Cardiac muscle cell (in vitro differentiated cells and primary cell): ENCODE data around the gene BBIP1. TPM values are rescaled to one million over a fixed set of nuclear protein-coding genes. Genes with fewer than 3 reads are reported as not detected.

Source experiments
- DNase-seq, 2 donors: peaks; one replicate each; pipeline versions ENCODE4 v3.0.0 to v3.0.0-alpha.2; 2010 to 2017; ENCODE audit warnings: low read depth in 1 of 2, low spot score in 1 of 2
- H3K27ac ChIP-seq: fragments of 200-600 bp; sonication (generic); 2 replicates; pipeline ENCODE4 v1.5.1; 2016
- H3K27me3 ChIP-seq: fragments of 200-600 bp; sonication (generic); 2 replicates; pipeline ENCODE4 v1.6.0; 2016; ENCODE audit warnings: control low read depth
- H3K36me3 ChIP-seq: fragments of 200-600 bp; sonication (generic); 2 replicates; pipeline ENCODE4 v1.5.1; 2016; ENCODE audit warnings: control low read depth
- H3K4me1 ChIP-seq: fragments of 200-600 bp; sonication (generic); 2 replicates; pipeline ENCODE4 v1.8.1; 2017; ENCODE audit warnings: low read depth, mild to moderate bottlenecking, mixed run types
- H3K4me3 ChIP-seq: fragments of 200-600 bp; sonication (generic); 2 replicates; pipeline ENCODE4 v1.5.1; 2016; ENCODE audit warnings: mild to moderate bottlenecking
- H3K9me3 ChIP-seq: fragments of 200-600 bp; sonication (generic); 2 replicates; pipeline ENCODE4 v1.5.1; 2017; ENCODE audit warnings: low read depth, mild to moderate bottlenecking, control low read depth
- CTCF ChIP-seq: IDR thresholded peaks from 2 replicates; pipeline ENCODE4 v1.5.1; 2012; ENCODE audit warnings: low read depth, mild to moderate bottlenecking, low read length
- polyA plus RNA-seq: library from polyadenylated mRNA; unstranded; fragments of >200 nt; fragmentation: Nextera tagmentation; extraction: Ambion mirVana; gene quantifications from 2 replicates; pipeline ENCODE4 v1.2.1, GENCODE V29; 2016
- total RNA-seq: library from RNA; depleted of rRNA; stranded (reverse); fragments of >200 nt; gene quantifications from 2 replicates; pipeline ENCODE4 v1.2.3, GENCODE V29; 2016

BBIP1 gene
- total and polyA plus RNA-seq, 2 experiments from 2014 or later, result 10.9 to 28.3 TPM

DNA sequence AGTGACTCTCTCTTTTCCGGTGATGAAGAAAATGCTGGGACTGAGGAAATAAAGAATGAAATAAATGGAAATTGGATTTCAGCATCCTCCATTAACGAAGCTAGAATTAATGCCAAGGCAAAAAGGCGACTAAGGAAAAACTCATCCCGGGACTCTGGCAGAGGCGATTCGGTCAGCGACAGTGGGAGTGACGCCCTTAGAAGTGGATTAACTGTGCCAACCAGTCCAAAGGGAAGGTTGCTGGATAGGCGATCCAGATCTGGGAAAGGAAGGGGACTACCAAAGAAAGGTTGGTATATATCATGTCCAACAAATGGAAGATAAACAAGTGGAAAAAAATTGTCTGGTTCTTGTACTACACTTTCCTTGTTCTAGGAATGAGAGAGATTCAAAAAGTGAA lies 37.7 kb downstream of the BBIP1 start:
- Histone ChIP-seq H3K4me3 (no peak overlapping the region), H3K9me3 (no peaks in the 10 kb centered on the region), H3K27me3 (no peaks in the 10 kb centered on the region), H3K4me1 (peaks cover 11% of the 10 kb centered on the region), H3K36me3 (peaks cover 58% of the 10 kb centered on the region), H3K27ac (no peak overlapping the region)
- no peak for TF ChIP-seq CTCF
- no peak for DNase-seq

DNA sequence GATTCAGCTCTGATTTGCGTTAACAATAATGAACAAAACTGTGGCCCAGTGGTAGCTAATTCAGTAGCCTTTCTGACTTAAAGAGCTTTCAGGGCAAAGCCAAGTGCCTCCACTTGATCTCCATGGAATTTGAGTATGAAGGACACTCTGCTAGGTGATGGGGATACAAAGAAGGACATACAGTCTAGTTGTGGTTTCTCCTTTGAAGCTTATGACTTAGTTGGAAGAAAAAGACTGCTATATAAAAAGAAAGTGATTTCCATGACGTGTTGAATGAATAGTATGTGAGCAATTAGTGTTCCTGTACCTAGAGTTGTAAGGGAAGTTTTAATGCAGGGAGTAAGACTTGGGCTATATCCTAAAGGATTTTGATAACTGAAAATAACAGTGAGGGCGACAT lies 39.0 kb downstream of the BBIP1 start:
- no peaks in the 10 kb centered on the region for H3K9me3 ChIP-seq
- H3K27ac ChIP-seq, result peak overlapping the region; percentile 26
- H3K4me1 ChIP-seq, result peaks cover 18% of the 10 kb centered on the region
- H3K4me3 ChIP-seq, result no peak overlapping the region
- peaks cover 49% of the 10 kb centered on the region for H3K36me3 ChIP-seq
- no peaks in the 10 kb centered on the region for H3K27me3 ChIP-seq
- TF ChIP-seq CTCF, result no peak
- DNase-seq, result peak in 1 of 2 donors; percentile 52

- no peaks in the 10 kb centered on the region for H3K9me3 ChIP-seq
- H3K4me3 ChIP-seq, result no peak overlapping the region
- peaks cover 31% of the 10 kb centered on the region for H3K4me1 ChIP-seq
- no peak for TF ChIP-seq CTCF
- no peaks in the 10 kb centered on the region for H3K27me3 ChIP-seq
- H3K27ac ChIP-seq, result no peak overlapping the region
- peaks cover 23% of the 10 kb centered on the region for H3K36me3 ChIP-seq
- DNase-seq, result no peak
Measured at GRCh38 chr10:110876788-110877187, 42.2 kb downstream of the BBIP1 start.

GRCh38 chr10:110876000-110876399 lies 43.0 kb downstream of the BBIP1 start:
- H3K4me3 ChIP-seq, result no peak overlapping the region
- no peak overlapping the region for H3K27ac ChIP-seq
- TF ChIP-seq CTCF, result no peak
- peaks cover 34% of the 10 kb centered on the region for H3K4me1 ChIP-seq
- peaks cover 15% of the 10 kb centered on the region for H3K36me3 ChIP-seq
- DNase-seq, result no peak
- no peaks in the 10 kb centered on the region for H3K27me3 ChIP-seq
- no peaks in the 10 kb centered on the region for H3K9me3 ChIP-seq

DNA sequence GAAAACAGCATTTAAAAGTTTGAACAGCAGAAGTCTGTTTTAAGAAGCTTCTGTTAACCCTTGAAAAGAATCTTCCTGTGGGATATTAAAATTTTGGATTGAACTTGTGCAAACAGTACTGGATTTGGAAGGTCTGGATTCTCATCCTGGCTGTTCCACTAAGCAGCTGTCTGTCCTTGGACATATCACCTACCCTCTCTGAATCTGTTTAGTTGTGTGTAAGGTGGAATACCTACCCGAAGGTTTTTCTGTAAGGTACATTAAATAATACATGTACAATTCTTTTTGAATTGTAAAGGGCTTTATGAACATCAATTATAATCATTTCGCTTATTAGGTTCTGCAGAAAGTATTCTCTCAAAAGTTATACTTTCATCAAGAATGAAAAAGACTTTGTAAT lies 45.0 kb downstream of the BBIP1 start:
- no peaks in the 10 kb centered on the region for H3K9me3 ChIP-seq
- H3K4me3 ChIP-seq, result peak overlapping the region; percentile 88
- no peaks in the 10 kb centered on the region for H3K27me3 ChIP-seq
- DNase-seq, result no peak
- H3K27ac ChIP-seq, result peak overlapping the region; percentile 96
- H3K4me1 ChIP-seq, result peaks cover 27% of the 10 kb centered on the region
- TF ChIP-seq CTCF, result no peak
- H3K36me3 ChIP-seq, result peaks cover 14% of the 10 kb centered on the region
